Kidney (tissue), 14 donors: Measurements from ENCODE around the gene SLC25A22. TPM values are rescaled to one million over a fixed set of nuclear protein-coding genes. Genes with fewer than 3 reads are reported as not detected.

ENCODE experiments used
- DNase-seq, 5 donors: peaks; one replicate each; pipeline ENCODE4 v3.0.0-alpha.2; 2013 to 2020
- FAIRE-seq: peaks from 2 replicates; lab custom pipeline; 2012; peaks lifted over from hg19 to GRCh38; lab: Jason Lieb, UNC
- H3K27ac ChIP-seq, 2 donors: one replicate each; pipeline ENCODE4 v1.7.0; 2013; ENCODE audit warnings: low read depth in 2 of 2, low read length in 2 of 2, inconsistent platforms in 1 of 2
- H3K27me3 ChIP-seq: one replicate; pipeline ENCODE4 v1.7.1; 2013; ENCODE audit warnings: low read length, inconsistent platforms; ENCODE audit not compliant: control insufficient read depth, insufficient read depth
- H3K36me3 ChIP-seq, 3 donors: one replicate each; pipeline versions ENCODE4 v1.7.0 to v1.7.1; 2013; ENCODE audit warnings: low read length in 3 of 3, control low read depth in 1 of 3, inconsistent platforms in 1 of 3; ENCODE audit not compliant: insufficient read depth in 3 of 3, control insufficient read depth in 2 of 3
- H3K4me1 ChIP-seq, 3 donors: one replicate each; pipeline versions ENCODE4 v1.7.0 to v1.7.1; 2013; ENCODE audit warnings: low read length in 3 of 3, inconsistent platforms in 1 of 3, low read depth in 1 of 3; ENCODE audit not compliant: control insufficient read depth in 2 of 3, insufficient read depth in 2 of 3
- H3K4me3 ChIP-seq, 3 donors: one replicate each; pipeline versions ENCODE4 v1.7.0 to v1.8.1; 2013; ENCODE audit warnings: low read length in 3 of 3, control low read depth in 1 of 3, inconsistent platforms in 1 of 3
- H3K9ac ChIP-seq, 3 donors: one replicate each; pipeline versions ENCODE4 v1.7.0 to v1.7.1; 2013; ENCODE audit warnings: low read length in 3 of 3, control low read depth in 1 of 3, inconsistent platforms in 1 of 3
- H3K9me3 ChIP-seq, 3 donors: one replicate each; pipeline versions ENCODE4 v1.7.0 to v1.7.1; 2013; ENCODE audit warnings: low read length in 3 of 3, control low read depth in 1 of 3, inconsistent platforms in 1 of 3; ENCODE audit not compliant: control insufficient read depth in 2 of 3, insufficient read depth in 1 of 3
- CTCF ChIP-seq: IDR thresholded peaks from 3 replicates; pipeline ENCODE4 v1.5.1; 2012; ENCODE audit warnings: mild to moderate bottlenecking, moderate library complexity, borderline replicate concordance; ENCODE audit not compliant: insufficient read depth; ENCODE audit errors: extremely low read depth
- intact Hi-C: fragments of 100-400 bp; cut with DNase I; formaldehyde crosslinking; loops from one replicate; pipeline ENCODE4 v1.11.1; 2022
- polyA plus RNA-seq: library from polyadenylated mRNA; stranded (reverse); fragments of 350-450 nt; fragmentation: Illumina TruSeq; extraction: RNeasy Lipid Tissue Mini Kit (QIAGEN cat#74804); gene quantifications from one replicate; pipeline ENCODE4 v1.2.3, GENCODE V29; 2014; ENCODE audit warnings: low read depth, low replicate concordance; ENCODE audit not compliant: insufficient read depth
- total RNA-seq: library from RNA; stranded (reverse); fragmentation: NEBNext Ultra II Directional; extraction: Animal tissue kit (Norgen Biotek cat#: 25700); gene quantifications from one replicate; pipeline ENCODE4 v1.2.1, GENCODE V29; 2021
- donor health status: control.
- donor health status: control.
- donor health status: control.
- donor health status: control.
- donor health status: control.
- donor health status: DM: yes; HTN: yes; CAD: no.
- donor health status: Normal renal cell carcinoma (clear cell type).

Gene SLC25A22
- total and polyA plus RNA-seq, 2 donors from 2014 or later: 14.3 to 17.8 TPM

GRCh38 chr11:843818-844692 lies 46.0 kb upstream of the SLC25A22 start:
- no peaks in the 10 kb centered on the region for H3K9me3 ChIP-seq
- H3K4me3 ChIP-seq: peak overlapping the region in 2 of 3 donors; percentile 47 to 80
- H3K36me3 ChIP-seq: peaks cover 0 to 13% (median 3%) of the 10 kb centered on the region in 3 donors
- FAIRE-seq: no peak
- peak overlapping the region in 1 of 3 donors; percentile 75 for H3K9ac ChIP-seq
- intact Hi-C loops: no loop called here
- H3K4me1 ChIP-seq: peaks cover 0 to 36% (median 15%) of the 10 kb centered on the region in 3 donors
- TF ChIP-seq CTCF: no peak
- H3K27ac ChIP-seq: peak overlapping the region; percentile 92 to 93
- peak; percentile 85 to 98 (median 87) for DNase-seq
- H3K27me3 ChIP-seq: no peaks in the 10 kb centered on the region

GRCh38 chr11:843086-843734 lies 45.1 kb upstream of the SLC25A22 start:
- H3K9ac ChIP-seq: peak overlapping the region in 2 of 3 donors; percentile 58 to 75
- intact Hi-C loops: no loop called here
- H3K9me3 ChIP-seq: no peaks in the 10 kb centered on the region
- H3K27me3 ChIP-seq: no peaks in the 10 kb centered on the region
- H3K36me3 ChIP-seq: peaks cover 0 to 20% (median 3%) of the 10 kb centered on the region in 3 donors
- peak overlapping the region; percentile 92 to 93 for H3K27ac ChIP-seq
- peak overlapping the region in 2 of 3 donors; percentile 47 to 80 for H3K4me3 ChIP-seq
- FAIRE-seq (no peak), DNase-seq (peak in 1 of 5 donors; percentile 82)
- H3K4me1 ChIP-seq: peaks cover 0 to 35% (median 15%) of the 10 kb centered on the region in 3 donors
- peak; percentile 9 for TF ChIP-seq CTCF

GRCh38 chr11:842370-843002 lies 44.4 kb upstream of the SLC25A22 start, which contains the start of the genes POLR2L and TSPAN4:
TSS of gene POLR2L (minus strand) at chr11:842529. CDS start at chr11:842508, 21 bp downstream.
TSS of gene TSPAN4 (plus strand) at chr11:842852. CDS start at chr11:850305, 7,453 bp downstream.
- H3K9ac ChIP-seq: peak within 1 kb of the TSS; percentile 58 to 81 (median 59)
- no peaks in the 10 kb centered on the region for H3K9me3 ChIP-seq
- H3K4me1 ChIP-seq: peaks cover 0 to 35% (median 15%) of the 10 kb centered on the region in 3 donors
- H3K27me3 ChIP-seq: no peaks in the 10 kb centered on the region
- DNase-seq (peak; percentile 89 to 97 (median 93)), FAIRE-seq (no peak)
- peak within 1 kb of the TSS; percentile 92 to 93 for H3K27ac ChIP-seq
- H3K4me3 ChIP-seq: peak within 1 kb of the TSS; percentile 75 to 87 (median 80)
- H3K36me3 ChIP-seq: peaks cover 0 to 26% (median 3%) of the 10 kb centered on the region in 3 donors
- no peak for TF ChIP-seq CTCF
- intact Hi-C loops: no loop called here
